ENCODE data around the gene ZNF280C.

DNA sequence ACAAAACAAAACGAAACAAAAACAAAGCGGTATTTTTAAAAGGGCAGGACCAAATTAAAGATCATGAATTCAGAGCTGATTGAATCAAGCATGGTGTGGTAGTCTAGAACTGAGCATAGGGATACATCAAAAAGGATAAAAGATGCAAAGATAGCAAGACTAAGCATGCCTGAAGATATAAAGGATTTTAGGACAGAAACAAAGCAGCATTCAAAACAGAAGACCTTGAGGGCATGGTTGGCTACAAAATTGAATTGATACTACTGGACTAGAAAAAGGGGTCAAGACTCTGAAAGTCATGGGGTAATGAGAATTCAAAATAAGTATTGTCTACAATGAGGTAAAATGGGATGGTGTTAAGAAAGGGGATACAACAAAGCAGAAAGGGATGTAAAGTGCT, 55.3 kb downstream of the ZNF280C start:
- TF ChIP-seq, protein P1, sequence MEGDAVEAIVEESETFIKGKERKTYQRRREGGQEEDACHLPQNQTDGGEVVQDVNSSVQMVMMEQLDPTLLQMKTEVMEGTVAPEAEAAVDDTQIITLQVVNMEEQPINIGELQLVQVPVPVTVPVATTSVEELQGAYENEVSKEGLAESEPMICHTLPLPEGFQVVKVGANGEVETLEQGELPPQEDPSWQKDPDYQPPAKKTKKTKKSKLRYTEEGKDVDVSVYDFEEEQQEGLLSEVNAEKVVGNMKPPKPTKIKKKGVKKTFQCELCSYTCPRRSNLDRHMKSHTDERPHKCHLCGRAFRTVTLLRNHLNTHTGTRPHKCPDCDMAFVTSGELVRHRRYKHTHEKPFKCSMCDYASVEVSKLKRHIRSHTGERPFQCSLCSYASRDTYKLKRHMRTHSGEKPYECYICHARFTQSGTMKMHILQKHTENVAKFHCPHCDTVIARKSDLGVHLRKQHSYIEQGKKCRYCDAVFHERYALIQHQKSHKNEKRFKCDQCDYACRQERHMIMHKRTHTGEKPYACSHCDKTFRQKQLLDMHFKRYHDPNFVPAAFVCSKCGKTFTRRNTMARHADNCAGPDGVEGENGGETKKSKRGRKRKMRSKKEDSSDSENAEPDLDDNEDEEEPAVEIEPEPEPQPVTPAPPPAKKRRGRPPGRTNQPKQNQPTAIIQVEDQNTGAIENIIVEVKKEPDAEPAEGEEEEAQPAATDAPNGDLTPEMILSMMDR (IDR thresholded peaks at IDR 0.05) = no peak
- TF ChIP-seq POLR2A (IDR thresholded peaks at IDR 0.05) = no peak
